Duodenal mucosa (tissue), 2 donors: Measurements from ENCODE around the gene SEMA6B.
A peak's percentile ranks its signal among the peaks of the same experiment; 100 is the strongest.

Experiments used
- H3K27ac ChIP-seq: one replicate; pipeline ENCODE4 v1.7.0; 2013; ENCODE audit warnings: low read depth, low read length
- H3K27me3 ChIP-seq, 2 donors: one replicate each; pipeline ENCODE4 v1.7.0; 2013; ENCODE audit warnings: low read length in 2 of 2, control low read depth in 1 of 2; ENCODE audit not compliant: insufficient read depth in 2 of 2, control insufficient read depth in 1 of 2
- H3K36me3 ChIP-seq, 2 donors: one replicate each; pipeline ENCODE4 v1.7.0; 2013; ENCODE audit warnings: low read length in 2 of 2, control low read depth in 1 of 2; ENCODE audit not compliant: insufficient read depth in 2 of 2, control insufficient read depth in 1 of 2
- H3K4me1 ChIP-seq, 2 donors: one replicate each; pipeline ENCODE4 v1.7.0; 2013; ENCODE audit warnings: low read length in 2 of 2, control low read depth in 1 of 2; ENCODE audit not compliant: insufficient read depth in 2 of 2, control insufficient read depth in 1 of 2
- H3K4me3 ChIP-seq, 2 donors: one replicate each; pipeline ENCODE4 v1.7.0; 2013; ENCODE audit warnings: low read length in 2 of 2, low read depth in 1 of 2
- H3K9ac ChIP-seq, 2 donors: one replicate each; pipeline ENCODE4 v1.7.0; 2013; ENCODE audit warnings: low read length in 2 of 2, low read depth in 1 of 2
- H3K9me3 ChIP-seq, 2 donors: one replicate each; pipeline ENCODE4 v1.7.0; 2013; ENCODE audit warnings: low read length in 2 of 2, control low read depth in 1 of 2; ENCODE audit not compliant: control insufficient read depth in 1 of 2

The SEMA6B gene

GRCh38 chr19:4538601-4538954, 20.9 kb downstream of the SEMA6B start:
- no peak overlapping the region for H3K9ac ChIP-seq
- peaks cover 13 to 28% of the 10 kb centered on the region in 2 donors for H3K4me1 ChIP-seq
- H3K4me3 ChIP-seq = no peak overlapping the region
- H3K27me3 ChIP-seq = peaks cover 0 to 4% of the 10 kb centered on the region in 2 donors
- no peak overlapping the region for H3K27ac ChIP-seq
- H3K9me3 ChIP-seq = no peaks in the 10 kb centered on the region
- H3K36me3 ChIP-seq = no peaks in the 10 kb centered on the region

- Histone ChIP-seq H3K4me1 (peaks cover 13 to 28% of the 10 kb centered on the region in 2 donors), H3K9me3 (no peaks in the 10 kb centered on the region), H3K27ac (no peak overlapping the region), H3K4me3 (no peak overlapping the region), H3K36me3 (no peaks in the 10 kb centered on the region), H3K9ac (no peak overlapping the region), H3K27me3 (peaks cover 0 to 4% of the 10 kb centered on the region in 2 donors)
Measured at GRCh38 chr19:4537953-4538600, 21.4 kb downstream of the SEMA6B start.

GRCh38 chr19:4536798-4537197, 22.7 kb downstream of the SEMA6B start:
- no peak overlapping the region for H3K27ac ChIP-seq
- H3K36me3 ChIP-seq = no peaks in the 10 kb centered on the region
- H3K9me3 ChIP-seq = no peaks in the 10 kb centered on the region
- peaks cover 13 to 28% of the 10 kb centered on the region in 2 donors for H3K4me1 ChIP-seq
- no peak overlapping the region for H3K4me3 ChIP-seq
- peaks cover 0 to 5% of the 10 kb centered on the region in 2 donors for H3K27me3 ChIP-seq
- no peak overlapping the region for H3K9ac ChIP-seq

- Histone ChIP-seq H3K9me3 (no peaks in the 10 kb centered on the region), H3K27ac (no peak within 1 kb of the TSS), H3K4me3 (peak within 1 kb of the TSS; percentile 5 to 54), H3K27me3 (peaks cover 0 to 7% of the 10 kb centered on the region in 2 donors), H3K9ac (no peak within 1 kb of the TSS), H3K36me3 (no peaks in the 10 kb centered on the region), H3K4me1 (peaks cover 13 to 22% of the 10 kb centered on the region in 2 donors)
Measured at GRCh38 chr19:4534836-4535658, 24.4 kb downstream of the SEMA6B start, which contains the start of gene PLIN5. Gene PLIN5, minus strand, starts transcription at chr19:4535224. Its CDS starts 1,150 bp downstream, at chr19:4534074.

DNA sequence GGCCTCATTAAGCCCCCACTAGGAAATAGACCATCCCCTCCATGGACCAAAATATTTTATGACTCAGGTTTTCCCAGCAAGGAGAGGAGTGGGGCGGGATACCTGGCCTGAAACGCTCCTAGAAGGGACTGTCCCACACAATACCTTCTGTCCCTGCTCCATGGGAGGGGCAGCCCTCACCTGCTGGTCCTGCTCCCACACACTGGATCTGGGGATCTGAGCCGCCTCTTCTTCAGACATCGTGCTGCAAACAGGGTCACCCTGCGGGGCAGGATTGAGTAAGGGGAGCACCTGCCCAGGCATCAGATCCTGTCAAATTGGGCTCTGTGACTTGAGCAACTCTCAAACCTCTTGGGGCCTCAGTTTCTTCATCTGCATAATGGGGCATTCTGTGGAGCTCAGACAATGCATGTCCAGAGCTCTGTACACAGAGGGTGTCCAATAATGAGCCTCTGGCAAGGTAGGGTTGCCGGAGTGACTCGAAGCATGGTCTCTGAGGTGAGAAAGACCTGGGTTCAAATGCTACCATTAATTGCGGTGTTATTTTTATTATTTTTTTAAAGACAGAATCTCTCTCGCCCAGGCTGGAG, 25.6 kb downstream of the SEMA6B start:
- H3K9me3 ChIP-seq = no peaks in the 10 kb centered on the region
- no peak overlapping the region for H3K27ac ChIP-seq
- H3K9ac ChIP-seq = no peak overlapping the region
- no peaks in the 10 kb centered on the region for H3K36me3 ChIP-seq
- peaks cover 13 to 14% of the 10 kb centered on the region in 2 donors for H3K4me1 ChIP-seq
- H3K27me3 ChIP-seq = peaks cover 0 to 7% of the 10 kb centered on the region in 2 donors
- no peak overlapping the region for H3K4me3 ChIP-seq

- H3K4me3 ChIP-seq = no peak overlapping the region
- no peaks in the 10 kb centered on the region for H3K36me3 ChIP-seq
- no peak overlapping the region for H3K27ac ChIP-seq
- peaks cover 13 to 14% of the 10 kb centered on the region in 2 donors for H3K4me1 ChIP-seq
- no peak overlapping the region for H3K9ac ChIP-seq
- peaks cover 0 to 7% of the 10 kb centered on the region in 2 donors for H3K27me3 ChIP-seq
- no peaks in the 10 kb centered on the region for H3K9me3 ChIP-seq
Measured at GRCh38 chr19:4533334-4533733, 26.1 kb downstream of the SEMA6B start.

DNA sequence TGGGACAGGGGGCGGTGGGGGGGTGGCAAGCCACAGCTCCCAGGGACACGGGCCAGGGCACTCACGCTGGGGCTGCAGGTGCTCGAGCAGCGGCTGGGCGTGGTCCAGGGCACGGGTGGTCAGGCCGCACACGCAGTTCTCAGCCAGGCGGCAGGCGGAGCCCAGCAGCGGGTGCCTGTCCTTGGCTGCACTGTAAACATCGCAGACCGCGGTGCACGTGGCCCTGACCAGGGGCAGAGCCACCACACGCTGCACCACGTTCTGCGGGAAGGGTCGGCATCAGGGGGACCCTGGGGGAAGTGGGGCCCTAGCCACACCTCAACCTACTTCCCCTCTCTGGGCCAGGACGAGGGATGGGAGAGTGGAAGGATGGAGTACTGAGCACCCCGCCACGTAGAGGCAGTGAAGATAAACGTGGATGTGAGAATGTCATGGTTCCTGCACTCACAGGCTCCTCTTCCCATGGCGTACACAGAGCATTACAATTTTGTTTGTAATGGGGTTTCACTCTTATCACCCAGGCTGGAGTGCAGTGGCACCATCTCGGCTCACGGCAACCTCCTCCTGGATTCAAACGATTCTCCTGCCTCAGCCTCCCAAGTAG, 27.8 kb downstream of the SEMA6B start:
- Histone ChIP-seq H3K27me3 (peaks cover 0 to 7% of the 10 kb centered on the region in 2 donors), H3K4me3 (no peak overlapping the region), H3K36me3 (no peaks in the 10 kb centered on the region), H3K9me3 (no peaks in the 10 kb centered on the region), H3K4me1 (peaks cover 7 to 9% of the 10 kb centered on the region in 2 donors), H3K9ac (no peak overlapping the region), H3K27ac (no peak overlapping the region)

DNA sequence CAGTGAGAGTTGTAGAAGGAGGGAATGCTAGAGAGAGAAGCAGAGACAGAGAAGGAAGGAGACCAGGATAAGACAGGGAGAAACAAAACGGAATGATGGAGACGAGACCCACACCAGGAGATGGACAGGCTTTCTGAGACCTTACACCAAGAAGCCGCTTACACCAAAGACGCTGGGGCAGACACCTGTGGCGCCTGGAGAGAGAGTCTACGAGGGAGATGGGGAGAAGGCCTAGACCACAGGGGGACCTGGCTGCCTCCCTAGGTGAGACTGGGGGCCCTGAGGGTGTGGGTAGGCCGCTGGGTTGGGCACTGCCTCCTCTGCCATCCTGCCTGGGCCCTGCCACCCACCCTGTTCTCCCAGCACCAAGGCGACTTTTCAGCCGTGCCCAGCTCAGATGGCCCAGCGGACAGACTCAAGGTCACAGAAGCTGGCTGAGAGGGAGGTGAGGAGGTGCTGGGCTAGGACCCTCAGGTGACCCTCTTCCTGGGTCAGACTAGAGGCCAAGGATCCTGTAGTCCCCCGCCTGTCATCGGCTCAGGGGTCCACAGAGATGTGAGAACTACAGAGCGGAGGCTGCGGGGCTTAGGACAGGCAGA, 29.5 kb downstream of the SEMA6B start:
- Histone ChIP-seq H3K27me3 (peaks cover 0 to 7% of the 10 kb centered on the region in 2 donors), H3K4me1 (peaks cover 0 to 1% of the 10 kb centered on the region in 2 donors), H3K9me3 (no peaks in the 10 kb centered on the region), H3K9ac (no peak overlapping the region), H3K27ac (no peak overlapping the region), H3K4me3 (no peak overlapping the region), H3K36me3 (no peaks in the 10 kb centered on the region)

DNA sequence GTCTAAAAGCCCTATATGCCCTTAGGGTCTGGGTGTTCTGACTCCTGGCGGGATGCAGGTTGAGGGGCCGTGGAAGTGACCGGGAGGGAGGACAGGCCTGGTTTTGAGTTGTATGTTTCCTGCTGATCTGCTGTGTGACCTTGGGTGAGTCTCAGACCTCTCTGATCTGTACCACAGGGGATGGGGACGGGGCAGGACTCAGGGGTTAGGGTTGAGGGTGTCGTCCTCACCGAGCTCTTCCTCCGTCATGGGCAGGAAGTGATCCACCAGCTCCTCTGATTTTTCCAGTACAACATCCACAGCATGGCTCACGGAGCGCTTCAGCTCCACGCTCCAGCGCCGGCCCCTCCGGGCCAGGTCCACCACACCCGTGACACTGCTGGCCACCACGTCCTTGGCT, 30.6 kb downstream of the SEMA6B start:
- Histone ChIP-seq H3K4me3 (no peak overlapping the region), H3K36me3 (no peaks in the 10 kb centered on the region), H3K4me1 (no peaks in the 10 kb centered on the region), H3K27ac (no peak overlapping the region), H3K27me3 (peaks cover 0 to 6% of the 10 kb centered on the region in 2 donors), H3K9ac (no peak overlapping the region), H3K9me3 (no peaks in the 10 kb centered on the region)
